Esophagus muscularis mucosa (tissue), 4 donors: Measurements from ENCODE around the gene NHEJ1. TPM values are rescaled to one million over a fixed set of nuclear protein-coding genes. Genes with fewer than 3 reads are reported as not detected.
A peak's percentile ranks its signal among the peaks of the same experiment; 100 is the strongest.

Experiments used
- DNase-seq: peaks from one replicate; pipeline ENCODE4 v3.0.0-alpha.2; 2017; ENCODE audit errors: extremely low spot score
- H3K27ac ChIP-seq, 4 donors: fragments of 200-600 bp; sonication (generic); replicated peaks in 1 of 4; 1 replicate in 3 of 4; 2 replicates in 1 of 4; pipeline ENCODE4 v1.5.1; 2016 to 2019; ENCODE audit warnings: mild to moderate bottlenecking in 1 of 4
- H3K27me3 ChIP-seq, 4 donors: fragments of 200-600 bp; sonication (generic); one replicate each; pipeline versions ENCODE4 v1.5.1 to v1.6.0; 2016 to 2019
- H3K36me3 ChIP-seq, 4 donors: fragments of 200-600 bp; sonication (generic); one replicate each; pipeline ENCODE4 v1.5.1; 2016 to 2019
- H3K4me1 ChIP-seq, 4 donors: fragments of 200-600 bp; sonication (generic); one replicate each; pipeline ENCODE4 v1.5.1; 2016 to 2019
- H3K4me3 ChIP-seq, 4 donors: fragments of 200-600 bp; sonication (generic); 1 replicate in 2 of 4; 2 replicates in 2 of 4; pipeline ENCODE4 v1.5.1; 2016 to 2019; ENCODE audit warnings: mild to moderate bottlenecking in 4 of 4, moderate library complexity in 1 of 4
- H3K9me3 ChIP-seq, 4 donors: fragments of 200-600 bp; sonication (generic); 1 replicate in 3 of 4; 2 replicates in 1 of 4; pipeline ENCODE4 v1.5.1; 2016 to 2019
- CTCF ChIP-seq, 3 experiments: fragments of 200-600 bp in 2 of 3; fragments of 450-650 bp in 1 of 3; sonication (generic) in 2 of 3; IDR thresholded peaks; one replicate each; pipeline ENCODE4 v1.5.1; 2017 to 2019; ENCODE audit warnings: antibody characterized with exemption in 3 of 3, mild to moderate bottlenecking in 2 of 3, moderate library complexity in 1 of 3
- EP300 ChIP-seq: sonication (generic); formaldehyde crosslinking; IDR thresholded peaks from one replicate; pipeline ENCODE4 v1.6.1; 2017; ENCODE audit warnings: antibody characterized with exemption
- POLR2A ChIP-seq: fragments of 450-650 bp; IDR thresholded peaks from one replicate; pipeline ENCODE4 v1.6.1; 2017; ENCODE audit warnings: antibody characterized with exemption, moderate library complexity, mild to moderate bottlenecking, low read depth
- POLR2AphosphoS5 ChIP-seq, 2 donors: sonication (generic); formaldehyde crosslinking; IDR thresholded peaks; one replicate each; pipeline ENCODE4 v1.6.1; 2017; ENCODE audit warnings: antibody characterized with exemption in 2 of 2
- WGBS: methylation state at CpG from one replicate; pipeline ENCODE4 v1.1.5; 2018; 5-methylcytosine and 5-hydroxymethylcytosine counted together
- intact Hi-C: fragments of 100-400 bp; cut with DNase I; formaldehyde crosslinking; loops from one replicate; pipeline ENCODE4 v1.15.1; 2023
- total RNA-seq, 4 donors: library from RNA; depleted of rRNA; stranded (reverse); fragments of >200 nt; gene quantifications; one replicate each; pipeline versions ENCODE4 v1.1.0 to v1.2.1, GENCODE V29; 2016

Gene NHEJ1
- total RNA-seq, 4 donors from 2014 or later: 15.1 to 24.4 (median 17.8) TPM

- Histone ChIP-seq H3K36me3 (peaks cover 49 to 60% (median 58%) of the 10 kb centered on the region in 4 donors), H3K27me3 (no peaks in the 10 kb centered on the region), H3K9me3 (no peaks in the 10 kb centered on the region), H3K4me3 (no peak overlapping the region), H3K27ac (no peak overlapping the region), H3K4me1 (peaks cover 22 to 42% (median 30%) of the 10 kb centered on the region in 4 donors)
- peak; percentile 37 for DNase-seq
- 97% methylated on average over 8 of the region's 9 CpGs for WGBS
- intact Hi-C loops: loop anchor here (2.0 to 10.0 kb wide), 2 partner anchors 27 to 205 kb away; partner anchors contain the start of genes DNPEP and ZFAND2B
- no peak for TF ChIP-seq POLR2A
- no peak for TF ChIP-seq POLR2AphosphoS5 (IDR thresholded peaks at IDR 0.05)
- TF ChIP-seq CTCF (IDR thresholded peaks at IDR 0.05): no peak
- no peak for TF ChIP-seq EP300
Measured at GRCh38 chr2:219179601-219180465, 19.2 kb upstream of the NHEJ1 start.

DNA sequence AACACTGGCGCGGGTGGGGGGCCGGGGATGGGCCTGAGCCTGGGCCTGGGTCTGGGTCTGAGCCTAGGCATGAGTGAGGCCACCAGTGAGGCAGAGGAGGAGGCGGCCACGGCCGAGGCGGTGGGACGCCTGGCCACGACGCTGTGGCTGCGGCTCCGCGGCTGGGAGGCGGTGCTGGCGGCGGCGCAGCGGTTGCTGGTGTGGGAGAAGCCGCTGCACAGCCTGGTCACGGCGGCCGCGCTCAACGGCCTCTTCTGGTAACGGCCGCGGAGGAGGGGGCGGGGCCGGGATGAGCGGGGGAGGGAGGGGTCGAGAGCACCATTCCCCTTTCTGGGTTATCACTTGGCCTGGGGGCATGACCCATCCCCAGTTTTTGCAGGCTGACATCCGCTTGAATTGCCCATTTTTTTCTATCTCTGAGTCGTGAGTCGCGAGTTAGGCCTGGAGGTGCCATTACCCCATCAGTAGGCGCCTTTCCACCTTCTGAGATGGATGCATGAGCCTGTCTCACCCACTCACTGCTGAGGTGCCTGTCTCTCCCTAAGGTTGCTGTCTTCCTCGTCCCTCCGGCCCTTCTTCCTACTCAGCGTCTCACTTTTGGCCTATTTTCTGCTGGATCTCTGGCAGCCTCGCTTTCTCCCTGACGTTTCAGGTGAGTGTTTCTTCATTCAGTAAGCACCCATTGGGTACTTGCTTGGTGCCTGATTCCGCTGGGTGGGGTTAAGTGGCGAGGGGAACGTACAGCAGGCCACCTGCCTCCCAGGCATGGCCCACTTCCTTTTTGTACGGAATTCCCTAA lies 18.0 kb upstream of the NHEJ1 start:
- no peaks in the 10 kb centered on the region for H3K9me3 ChIP-seq
- H3K4me3 ChIP-seq: peak overlapping the region; percentile 95 to 100 (median 96)
- WGBS: 15% methylated on average over 13 of the region's 45 CpGs
- intact Hi-C loops: loop anchor here (2.0 to 10.0 kb wide), 2 partner anchors 28 to 206 kb away; partner anchors contain the start of genes DNPEP and ZFAND2B
- TF ChIP-seq POLR2AphosphoS5 (IDR thresholded peaks at IDR 0.05) (no peak), CTCF (IDR thresholded peaks at IDR 0.05) (no peak), POLR2A (no peak), EP300 (no peak)
- H3K27ac ChIP-seq: peak overlapping the region; percentile 95 to 100 (median 96)
- peak; percentile 92 for DNase-seq
- no peaks in the 10 kb centered on the region for H3K27me3 ChIP-seq
- H3K36me3 ChIP-seq: peaks cover 48 to 61% (median 60%) of the 10 kb centered on the region in 4 donors
- H3K4me1 ChIP-seq: peaks cover 25 to 55% (median 38%) of the 10 kb centered on the region in 4 donors

DNA sequence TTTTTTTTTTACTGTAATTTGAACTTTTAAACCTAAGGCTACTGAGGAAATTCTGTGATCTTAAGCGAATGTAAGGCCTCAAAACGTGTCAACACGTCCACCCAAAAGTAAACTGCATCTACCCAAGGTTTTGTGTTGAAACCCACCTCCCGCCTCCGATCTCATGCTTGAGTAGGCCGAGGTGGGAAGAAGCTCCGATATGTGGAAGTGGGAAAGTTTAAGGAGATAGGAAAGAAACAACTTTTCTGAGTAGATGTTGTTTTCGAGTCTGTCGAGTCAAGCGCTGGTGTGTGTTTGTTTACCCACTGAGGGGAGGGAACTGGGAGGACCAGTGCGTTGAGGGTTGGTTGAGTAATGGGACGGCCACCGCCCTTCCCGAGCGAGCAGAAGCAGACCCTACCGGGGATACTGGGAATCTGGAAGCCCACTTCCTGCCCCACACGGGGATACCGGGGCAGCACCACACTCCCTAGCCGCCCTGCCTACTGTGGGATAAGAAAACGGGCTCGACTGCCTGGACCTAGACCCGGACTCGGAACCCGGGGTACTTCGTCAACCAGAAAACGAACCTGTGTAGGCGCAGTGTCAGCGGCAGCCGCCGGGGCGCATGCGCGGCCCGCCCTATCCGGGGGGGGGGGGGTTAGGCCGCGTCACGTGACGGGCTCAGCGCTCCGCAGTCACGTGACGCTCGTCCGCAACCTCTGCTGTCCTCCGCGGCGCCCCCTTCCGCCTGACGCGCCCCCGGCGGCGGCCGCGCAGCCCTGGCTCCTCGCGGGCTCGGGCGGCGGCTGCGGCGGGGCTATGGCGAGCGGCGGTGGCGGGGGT lies 17.1 kb upstream of the NHEJ1 start, which contains the start of gene RETREG2:
Gene RETREG2, plus strand, starts transcription at position 724 of the 825 bp plus-strand sequence. Its CDS starts 78 bp downstream, at position 802.
- H3K9me3 ChIP-seq: no peaks in the 10 kb centered on the region
- peaks cover 25 to 59% (median 41%) of the 10 kb centered on the region in 4 donors for H3K4me1 ChIP-seq
- WGBS: under 1% methylated on average over 12 of the region's 67 CpGs
- peak within 1 kb of the TSS; percentile 95 to 100 (median 96) for H3K4me3 ChIP-seq
- H3K36me3 ChIP-seq: peaks cover 48 to 61% (median 60%) of the 10 kb centered on the region in 4 donors
- DNase-seq: peak; percentile 99
- no peak for TF ChIP-seq EP300
- peak; percentile 89 to 99 for TF ChIP-seq POLR2AphosphoS5 (IDR thresholded peaks at IDR 0.05)
- TF ChIP-seq POLR2A: peak; percentile 98
- TF ChIP-seq CTCF (IDR thresholded peaks at IDR 0.05): peak; percentile 49 to 64 (median 58)
- peak within 1 kb of the TSS; percentile 95 to 100 (median 96) for H3K27ac ChIP-seq
- no peaks in the 10 kb centered on the region for H3K27me3 ChIP-seq
- intact Hi-C loops: loop anchor here (2.0 to 10.0 kb wide), 2 partner anchors 29 to 207 kb away; partner anchors contain the start of genes DNPEP and ZFAND2B
